ENCODE measurements around the gene KCNIP3.

KCNIP3 gene

GRCh38 chr2:95271381-95271971 is 25.7 kb upstream of the KCNIP3 start:
- no peaks in the 10 kb centered on the region for H3K27me3 Mint-ChIP-seq
- H3K4me3 Mint-ChIP-seq: no peak overlapping the region
- H3K9me3 Mint-ChIP-seq: no peaks in the 10 kb centered on the region
- no peaks in the 10 kb centered on the region for H3K36me3 Mint-ChIP-seq
- H3K27ac Mint-ChIP-seq: no peak overlapping the region
- no peaks in the 10 kb centered on the region for H3K4me1 Mint-ChIP-seq

- Mint-ChIP-seq H3K4me1 (no peaks in the 10 kb centered on the region), H3K36me3 (no peaks in the 10 kb centered on the region), H3K27me3 (no peaks in the 10 kb centered on the region), H3K9me3 (no peaks in the 10 kb centered on the region), H3K27ac (no peak overlapping the region), H3K4me3 (no peak overlapping the region)
Observed at GRCh38 chr2:95272299-95272751, 24.8 kb upstream of the KCNIP3 start.

GRCh38 chr2:95272781-95273180 is 24.4 kb upstream of the KCNIP3 start:
- Mint-ChIP-seq H3K27ac (no peak overlapping the region), H3K27me3 (no peaks in the 10 kb centered on the region), H3K36me3 (no peaks in the 10 kb centered on the region), H3K9me3 (no peaks in the 10 kb centered on the region), H3K4me3 (no peak overlapping the region), H3K4me1 (no peaks in the 10 kb centered on the region)

GRCh38 chr2:95273566-95274290 is 23.4 kb upstream of the KCNIP3 start:
- Mint-ChIP-seq H3K27me3 (no peaks in the 10 kb centered on the region), H3K36me3 (no peaks in the 10 kb centered on the region), H3K27ac (no peak overlapping the region), H3K4me1 (no peaks in the 10 kb centered on the region), H3K9me3 (no peaks in the 10 kb centered on the region), H3K4me3 (no peak overlapping the region)

- Mint-ChIP-seq H3K9me3 (no peaks in the 10 kb centered on the region), H3K27ac (no peak within 1 kb of the TSS), H3K27me3 (no peaks in the 10 kb centered on the region), H3K4me1 (no peaks in the 10 kb centered on the region), H3K4me3 (no peak within 1 kb of the TSS), H3K36me3 (no peaks in the 10 kb centered on the region)
Observed at GRCh38 chr2:95274291-95275150, 22.6 kb upstream of the KCNIP3 start, which contains the start of gene PROM2. PROM2 (plus strand) TSS chr2:95274449; CDS start chr2:95274586, 137 bp downstream.

GRCh38 chr2:95275151-95275515 is 22.0 kb upstream of the KCNIP3 start:
- Mint-ChIP-seq H3K4me1 (no peaks in the 10 kb centered on the region), H3K9me3 (no peaks in the 10 kb centered on the region), H3K4me3 (no peak overlapping the region), H3K27ac (no peak overlapping the region), H3K36me3 (no peaks in the 10 kb centered on the region), H3K27me3 (no peaks in the 10 kb centered on the region)

- no peaks in the 10 kb centered on the region for H3K36me3 Mint-ChIP-seq
- H3K27me3 Mint-ChIP-seq: no peaks in the 10 kb centered on the region
- no peak overlapping the region for H3K27ac Mint-ChIP-seq
- H3K9me3 Mint-ChIP-seq: no peaks in the 10 kb centered on the region
- H3K4me3 Mint-ChIP-seq: no peak overlapping the region
- H3K4me1 Mint-ChIP-seq: no peaks in the 10 kb centered on the region
Observed at GRCh38 chr2:95275601-95276243, 21.4 kb upstream of the KCNIP3 start.

- Mint-ChIP-seq H3K27ac (no peak overlapping the region), H3K9me3 (no peaks in the 10 kb centered on the region), H3K4me3 (no peak overlapping the region)
Observed at GRCh38 chr2:95276244-95276887, 20.8 kb upstream of the KCNIP3 start.

GRCh38 chr2:95276888-95277245 is 20.3 kb upstream of the KCNIP3 start:
- no peak overlapping the region for H3K27ac Mint-ChIP-seq
- H3K4me3 Mint-ChIP-seq: no peak overlapping the region
- no peaks in the 10 kb centered on the region for H3K9me3 Mint-ChIP-seq
- H3K4me1 Mint-ChIP-seq: no peaks in the 10 kb centered on the region
- H3K36me3 Mint-ChIP-seq: no peaks in the 10 kb centered on the region
- H3K27me3 Mint-ChIP-seq: no peaks in the 10 kb centered on the region

More at GRCh38 chr2:95276244-95276887, 20.8 kb upstream of the KCNIP3 start:
- Mint-ChIP-seq H3K4me1 (no peaks in the 10 kb centered on the region), H3K36me3 (no peaks in the 10 kb centered on the region), H3K27me3 (no peaks in the 10 kb centered on the region)

GRCh38 chr2:95277246-95277906 is 19.8 kb upstream of the KCNIP3 start:
- Mint-ChIP-seq H3K36me3 (no peaks in the 10 kb centered on the region), H3K9me3 (no peaks in the 10 kb centered on the region), H3K27ac (no peak overlapping the region), H3K4me1 (no peaks in the 10 kb centered on the region), H3K27me3 (no peaks in the 10 kb centered on the region), H3K4me3 (no peak overlapping the region)

- Mint-ChIP-seq H3K27me3 (no peaks in the 10 kb centered on the region), H3K4me1 (no peaks in the 10 kb centered on the region), H3K27ac (no peak overlapping the region), H3K36me3 (no peaks in the 10 kb centered on the region), H3K4me3 (no peak overlapping the region), H3K9me3 (no peaks in the 10 kb centered on the region)
Observed at GRCh38 chr2:95278051-95278471, 19.1 kb upstream of the KCNIP3 start.

- no peaks in the 10 kb centered on the region for H3K27me3 Mint-ChIP-seq
- H3K36me3 Mint-ChIP-seq: no peaks in the 10 kb centered on the region
- H3K9me3 Mint-ChIP-seq: no peaks in the 10 kb centered on the region
- H3K27ac Mint-ChIP-seq: no peak overlapping the region
- no peaks in the 10 kb centered on the region for H3K4me1 Mint-ChIP-seq
- no peak overlapping the region for H3K4me3 Mint-ChIP-seq
Observed at GRCh38 chr2:95278637-95279225, 18.4 kb upstream of the KCNIP3 start.

- H3K9me3 Mint-ChIP-seq: no peaks in the 10 kb centered on the region
Observed at GRCh38 chr2:95279435-95280035, 17.6 kb upstream of the KCNIP3 start.

GRCh38 chr2:95281071-95281470 is 16.1 kb upstream of the KCNIP3 start:
- Mint-ChIP-seq H3K9me3 (no peaks in the 10 kb centered on the region), H3K4me3 (no peak overlapping the region), H3K27ac (no peak overlapping the region), H3K27me3 (no peaks in the 10 kb centered on the region), H3K36me3 (no peaks in the 10 kb centered on the region), H3K4me1 (no peaks in the 10 kb centered on the region)

More at GRCh38 chr2:95279435-95280035, 17.6 kb upstream of the KCNIP3 start:
- Mint-ChIP-seq H3K36me3 (no peaks in the 10 kb centered on the region), H3K27ac (no peak overlapping the region), H3K4me1 (no peaks in the 10 kb centered on the region), H3K27me3 (no peaks in the 10 kb centered on the region), H3K4me3 (no peak overlapping the region)
